ACC112 (cell line): ENCODE results near the gene IFTAP.

Source experiments
- H2AFZ ChIP-seq: fragments of 200-600 bp; sonication (generic); one replicate; pipeline ENCODE4 v1.6.0; 2017; ENCODE audit warnings: antibody characterized with exemption, low read length; ENCODE audit not compliant: unreplicated experiment
- H3K27ac ChIP-seq: fragments of 200-600 bp; sonication (generic); 2 replicates; pipeline ENCODE4 v1.5.1; 2014; ENCODE audit warnings: low read depth, mild to moderate bottlenecking, antibody characterized with exemption, low read length, moderate library complexity
- H3K27me3 ChIP-seq: fragments of 200-600 bp; sonication (generic); 2 replicates; pipeline ENCODE4 v1.6.1; 2014; ENCODE audit warnings: mild to moderate bottlenecking, antibody characterized with exemption, low read length, moderate library complexity, mixed read lengths; ENCODE audit not compliant: insufficient read depth
- H3K36me3 ChIP-seq: fragments of 200-600 bp; sonication (generic); 2 replicates; pipeline ENCODE4 v1.6.1; 2016; ENCODE audit warnings: mild to moderate bottlenecking, antibody characterized with exemption, low read length, moderate library complexity, mixed read lengths; ENCODE audit not compliant: insufficient read depth
- H3K4me1 ChIP-seq: fragments of 200-600 bp; sonication (generic); one replicate; pipeline ENCODE4 v1.6.1; 2016; ENCODE audit warnings: low read length, mixed read lengths; ENCODE audit not compliant: insufficient read depth, unreplicated experiment, control insufficient read depth
- H3K4me3 ChIP-seq: fragments of 200-600 bp; sonication (generic); 2 replicates; pipeline ENCODE4 v1.5.1; 2014; ENCODE audit warnings: mild to moderate bottlenecking, low read depth, low read length
- H3K79me2 ChIP-seq: fragments of 200-600 bp; sonication (generic); one replicate; pipeline ENCODE4 v1.6.0; 2016; ENCODE audit warnings: low read length; ENCODE audit not compliant: control insufficient read depth, unreplicated experiment, insufficient read depth

The IFTAP gene

GRCh38 chr11:36598051-36598450 is 3.7 kb downstream of the IFTAP start, which contains the start of gene RAG2:
Gene RAG2, minus strand, starts transcription at chr11:36598236. Its CDS starts 4,068 bp downstream, at chr11:36594168.
- Histone ChIP-seq H3K4me3 (no peak within 1 kb of the TSS), H3K79me2 (no peaks in the 10 kb centered on the region), H3K27me3 (peaks cover under 1% of the 10 kb centered on the region; the same call in 1 of the 2 replicates), H2AFZ (no peak within 1 kb of the TSS), H3K36me3 (no peaks in the 10 kb centered on the region), H3K27ac (no peak within 1 kb of the TSS), H3K4me1 (no peaks in the 10 kb centered on the region)

GRCh38 chr11:36600180-36600579 is 5.9 kb downstream of the IFTAP start:
- Histone ChIP-seq H2AFZ (no peak overlapping the region), H3K27me3 (no peaks in the 10 kb centered on the region), H3K79me2 (no peaks in the 10 kb centered on the region), H3K36me3 (no peaks in the 10 kb centered on the region), H3K27ac (no peak overlapping the region), H3K4me1 (no peaks in the 10 kb centered on the region), H3K4me3 (no peak overlapping the region)

DNA sequence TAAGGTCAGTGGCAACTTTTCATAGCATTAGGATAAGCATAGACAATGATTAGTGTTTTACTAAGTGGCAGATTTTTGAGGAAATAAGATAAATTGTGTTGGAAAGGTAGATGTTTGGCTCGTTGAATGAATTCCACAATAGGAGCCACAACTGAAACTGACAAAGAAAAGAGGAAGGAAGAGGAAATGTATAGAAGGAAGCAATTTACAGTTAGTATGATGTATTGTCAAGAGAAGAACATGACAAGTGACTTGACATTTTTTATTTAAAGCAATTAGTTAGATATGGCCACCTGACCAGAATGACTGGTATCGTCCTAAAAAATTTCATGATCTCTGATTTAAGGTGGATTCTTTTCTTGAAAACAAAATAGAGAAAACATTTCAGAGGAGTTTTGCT is 6.9 kb downstream of the IFTAP start:
- H3K27me3 ChIP-seq: no peaks in the 10 kb centered on the region
- no peak overlapping the region for H3K4me3 ChIP-seq

GRCh38 chr11:36602135-36602534 is 7.8 kb downstream of the IFTAP start:
- no peaks in the 10 kb centered on the region for H3K79me2 ChIP-seq
- H3K4me3 ChIP-seq: no peak overlapping the region
- H3K36me3 ChIP-seq: no peaks in the 10 kb centered on the region
- no peak overlapping the region for H3K27ac ChIP-seq
- H2AFZ ChIP-seq: no peak overlapping the region
- no peaks in the 10 kb centered on the region for H3K4me1 ChIP-seq
- no peaks in the 10 kb centered on the region for H3K27me3 ChIP-seq

More for the DNA sequence above, 6.9 kb downstream of the IFTAP start:
- H3K36me3 ChIP-seq: no peaks in the 10 kb centered on the region
- no peak overlapping the region for H2AFZ ChIP-seq
- no peak overlapping the region for H3K27ac ChIP-seq
- H3K79me2 ChIP-seq: no peaks in the 10 kb centered on the region
- no peaks in the 10 kb centered on the region for H3K4me1 ChIP-seq

DNA sequence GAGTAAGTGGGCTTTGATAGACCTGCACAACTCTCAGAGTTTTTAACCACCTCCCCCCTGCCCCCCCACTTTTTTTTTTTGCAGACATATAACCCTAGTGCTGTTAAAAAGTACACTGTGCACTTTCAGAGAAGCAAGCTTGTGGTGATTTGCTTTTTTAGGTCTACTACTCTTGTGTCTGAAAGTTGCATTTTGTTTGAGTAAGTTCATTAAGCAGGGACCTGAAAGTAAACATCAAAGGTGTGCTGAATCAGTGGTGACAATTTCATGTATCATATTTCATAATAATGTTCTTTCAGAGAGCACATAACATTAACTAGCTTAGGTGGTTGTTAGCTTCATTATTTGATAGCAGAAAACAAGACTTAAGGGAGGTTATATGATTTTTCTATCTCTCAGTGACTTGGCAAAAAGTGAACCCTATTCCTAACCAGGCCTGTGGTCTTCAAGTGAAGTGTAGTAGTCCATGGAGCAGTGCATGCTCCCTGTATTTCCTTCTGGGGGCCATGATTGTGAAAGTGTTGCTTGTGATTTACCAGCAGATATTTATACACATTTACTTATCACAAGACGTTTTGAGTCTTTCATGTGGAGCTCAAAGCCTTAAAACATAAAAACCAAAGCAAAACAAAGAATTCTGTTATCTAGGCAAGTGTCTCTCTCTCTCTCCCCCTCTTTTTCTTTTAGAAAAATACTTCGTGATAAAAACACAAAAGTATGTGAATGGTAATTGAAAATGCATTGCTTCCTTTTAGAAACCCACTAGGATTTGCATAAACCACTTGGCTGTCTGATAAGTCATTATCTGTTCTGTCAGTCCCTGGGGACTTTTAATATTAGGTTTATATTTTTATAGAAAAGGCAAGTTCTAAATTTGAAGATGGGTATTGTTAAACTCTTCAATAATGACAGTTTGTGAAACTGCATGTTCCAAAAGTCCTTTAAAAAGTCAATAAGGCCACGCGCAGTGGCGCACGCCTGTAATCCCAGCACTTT is 11.2 kb downstream of the IFTAP start:
- Histone ChIP-seq H2AFZ (no peak overlapping the region), H3K4me1 (no peaks in the 10 kb centered on the region), H3K4me3 (no peak overlapping the region), H3K36me3 (no peaks in the 10 kb centered on the region), H3K27ac (no peak overlapping the region), H3K79me2 (no peaks in the 10 kb centered on the region), H3K27me3 (no peaks in the 10 kb centered on the region)

- H3K36me3 ChIP-seq: no peaks in the 10 kb centered on the region
Observed at GRCh38 chr11:36608491-36609199, 14.3 kb downstream of the IFTAP start.

DNA sequence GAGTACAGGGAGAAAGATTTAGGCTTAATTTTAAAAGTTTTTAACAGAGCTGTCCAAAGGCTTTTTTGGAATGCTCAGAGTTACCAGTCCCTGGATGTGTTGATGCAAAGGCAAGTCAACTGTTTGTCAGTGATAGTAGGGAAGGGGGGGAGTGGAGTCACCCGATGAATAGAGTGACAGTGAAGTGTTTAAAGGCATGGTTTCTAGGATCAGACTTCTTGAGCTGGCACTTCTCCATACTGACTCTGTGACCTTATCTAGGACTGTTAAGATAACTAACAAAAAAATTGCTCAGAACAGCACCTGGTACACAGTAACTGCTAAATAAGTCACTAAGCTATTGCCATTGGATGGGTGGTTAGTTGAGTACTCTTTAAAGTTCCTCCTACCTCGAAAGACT is 15.1 kb downstream of the IFTAP start:
- no peaks in the 10 kb centered on the region for H3K27me3 ChIP-seq
- H3K4me1 ChIP-seq: no peaks in the 10 kb centered on the region
- no peaks in the 10 kb centered on the region for H3K79me2 ChIP-seq
- no peaks in the 10 kb centered on the region for H3K36me3 ChIP-seq
- H3K27ac ChIP-seq: no peak overlapping the region
- H3K4me3 ChIP-seq: no peak overlapping the region
- no peak overlapping the region for H2AFZ ChIP-seq

More at GRCh38 chr11:36608491-36609199, 14.3 kb downstream of the IFTAP start:
- Histone ChIP-seq H3K79me2 (no peaks in the 10 kb centered on the region), H3K27me3 (no peaks in the 10 kb centered on the region), H3K4me3 (no peak overlapping the region), H3K27ac (no peak overlapping the region), H2AFZ (no peak overlapping the region), H3K4me1 (no peaks in the 10 kb centered on the region)

- H3K27me3 ChIP-seq: no peaks in the 10 kb centered on the region
- H2AFZ ChIP-seq: no peak overlapping the region
- H3K27ac ChIP-seq: no peak overlapping the region
- no peaks in the 10 kb centered on the region for H3K36me3 ChIP-seq
- H3K79me2 ChIP-seq: no peaks in the 10 kb centered on the region
- no peak overlapping the region for H3K4me3 ChIP-seq
- H3K4me1 ChIP-seq: no peaks in the 10 kb centered on the region
Observed at GRCh38 chr11:36615826-36616225, 21.5 kb downstream of the IFTAP start.

- H3K27ac ChIP-seq: no peak overlapping the region
- no peaks in the 10 kb centered on the region for H3K79me2 ChIP-seq
- no peak overlapping the region for H3K4me3 ChIP-seq
- no peaks in the 10 kb centered on the region for H3K27me3 ChIP-seq
- no peaks in the 10 kb centered on the region for H3K4me1 ChIP-seq
- H3K36me3 ChIP-seq: no peaks in the 10 kb centered on the region
- no peak overlapping the region for H2AFZ ChIP-seq
Observed at GRCh38 chr11:36617543-36618362, 23.5 kb downstream of the IFTAP start.

- Histone ChIP-seq H3K4me1 (no peaks in the 10 kb centered on the region), H3K4me3 (no peak overlapping the region), H3K36me3 (no peaks in the 10 kb centered on the region), H3K79me2 (no peaks in the 10 kb centered on the region), H2AFZ (no peak overlapping the region), H3K27ac (no peak overlapping the region), H3K27me3 (no peaks in the 10 kb centered on the region)
Observed at GRCh38 chr11:36618363-36619047, 24.2 kb downstream of the IFTAP start.
